AG10803 (cell line): ENCODE results near the gene STN1.
A peak's percentile ranks its signal among the peaks of the same experiment; 100 is the strongest.

Experiments used
- DNase-seq: peaks from one replicate; pipeline ENCODE4 v3.0.0; 2010; ENCODE audit warnings: low read depth
- H3K4me3 ChIP-seq: 2 replicates; pipeline ENCODE4 v1.5.1; 2011; ENCODE audit warnings: mild to moderate bottlenecking, low read length, control low read depth
- TF ChIP-seq, protein P1 (sequence below): conservative IDR thresholded peaks from 2 replicates; pipeline ENCODE4 v1.5.1; 2011; ENCODE audit warnings: mild to moderate bottlenecking, low read length, control low read depth, inconsistent platforms

Gene STN1

GRCh38 chr10:103918053-103918846, at the start of gene STN1:
TSS of gene STN1 (minus strand) at chr10:103918184. CDS start at chr10:103917594, 590 bp downstream.
- H3K4me3 ChIP-seq: peak within 1 kb of the TSS; percentile 91
- TF ChIP-seq, protein P1, sequence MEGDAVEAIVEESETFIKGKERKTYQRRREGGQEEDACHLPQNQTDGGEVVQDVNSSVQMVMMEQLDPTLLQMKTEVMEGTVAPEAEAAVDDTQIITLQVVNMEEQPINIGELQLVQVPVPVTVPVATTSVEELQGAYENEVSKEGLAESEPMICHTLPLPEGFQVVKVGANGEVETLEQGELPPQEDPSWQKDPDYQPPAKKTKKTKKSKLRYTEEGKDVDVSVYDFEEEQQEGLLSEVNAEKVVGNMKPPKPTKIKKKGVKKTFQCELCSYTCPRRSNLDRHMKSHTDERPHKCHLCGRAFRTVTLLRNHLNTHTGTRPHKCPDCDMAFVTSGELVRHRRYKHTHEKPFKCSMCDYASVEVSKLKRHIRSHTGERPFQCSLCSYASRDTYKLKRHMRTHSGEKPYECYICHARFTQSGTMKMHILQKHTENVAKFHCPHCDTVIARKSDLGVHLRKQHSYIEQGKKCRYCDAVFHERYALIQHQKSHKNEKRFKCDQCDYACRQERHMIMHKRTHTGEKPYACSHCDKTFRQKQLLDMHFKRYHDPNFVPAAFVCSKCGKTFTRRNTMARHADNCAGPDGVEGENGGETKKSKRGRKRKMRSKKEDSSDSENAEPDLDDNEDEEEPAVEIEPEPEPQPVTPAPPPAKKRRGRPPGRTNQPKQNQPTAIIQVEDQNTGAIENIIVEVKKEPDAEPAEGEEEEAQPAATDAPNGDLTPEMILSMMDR: peak; percentile 25
- DNase-seq: peak; percentile 96

- TF ChIP-seq, protein P1: no peak
- peak; percentile 24 for DNase-seq
- peak overlapping the region; percentile 85 for H3K4me3 ChIP-seq
Measured at GRCh38 chr10:103967448-103968071, 49.6 kb upstream of the STN1 start.

- DNase-seq: peak; percentile 80
- TF ChIP-seq, protein P1: no peak
- H3K4me3 ChIP-seq: peak within 1 kb of the TSS; percentile 95
Measured at GRCh38 chr10:103966671-103967447, 48.9 kb upstream of the STN1 start, which contains the start of gene SLK. TSS of gene SLK (plus strand) at chr10:103967140. CDS start at chr10:103967746, 606 bp downstream.

- TF ChIP-seq, protein P1: no peak
- DNase-seq: no peak
- no peak overlapping the region for H3K4me3 ChIP-seq
Measured at GRCh38 chr10:103960103-103960502, 42.1 kb upstream of the STN1 start.

DNA sequence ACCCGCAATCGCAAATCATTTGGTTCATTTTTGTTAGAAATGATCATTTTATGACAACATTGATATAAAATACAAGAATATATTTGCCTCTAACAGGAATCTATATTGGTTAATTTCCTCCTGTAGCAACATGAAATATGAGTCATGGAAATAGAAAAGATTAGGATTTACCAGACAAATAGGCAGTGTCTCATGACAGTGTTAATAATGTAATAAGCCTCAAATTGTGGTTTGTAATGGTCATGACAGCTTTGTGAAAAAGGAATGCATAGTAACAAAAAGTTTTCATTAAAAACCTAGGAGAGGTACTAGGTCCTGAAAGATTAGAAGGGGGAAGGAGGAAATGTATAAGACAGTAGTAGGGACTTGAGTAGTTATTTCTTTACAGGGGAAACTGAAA, 41.0 kb upstream of the STN1 start:
- TF ChIP-seq, protein P1: no peak
- H3K4me3 ChIP-seq: no peak overlapping the region
- no peak for DNase-seq

DNA sequence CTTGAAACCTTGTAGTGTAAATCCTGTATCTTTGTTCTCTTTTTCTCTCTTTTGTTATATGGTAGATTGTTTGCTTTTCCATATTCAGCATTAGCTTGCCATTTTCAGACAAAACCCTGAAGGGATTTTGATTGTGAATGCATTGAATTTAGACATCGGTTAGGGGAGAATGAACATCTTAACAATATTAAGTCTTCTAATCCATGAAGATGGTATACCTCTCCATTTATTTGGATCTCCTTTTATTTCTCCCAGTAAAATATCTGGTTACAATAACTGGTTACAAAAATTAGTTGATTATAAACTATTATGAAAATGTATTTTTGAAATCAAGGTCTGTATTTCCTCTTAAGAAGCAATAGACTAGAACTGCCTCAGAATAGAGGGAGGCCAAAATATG, 36.6 kb upstream of the STN1 start:
- DNase-seq: no peak
- no peak overlapping the region for H3K4me3 ChIP-seq
- TF ChIP-seq, protein P1: no peak
